ENCODE measurements around the gene CPNE7.

CPNE7 gene

DNA sequence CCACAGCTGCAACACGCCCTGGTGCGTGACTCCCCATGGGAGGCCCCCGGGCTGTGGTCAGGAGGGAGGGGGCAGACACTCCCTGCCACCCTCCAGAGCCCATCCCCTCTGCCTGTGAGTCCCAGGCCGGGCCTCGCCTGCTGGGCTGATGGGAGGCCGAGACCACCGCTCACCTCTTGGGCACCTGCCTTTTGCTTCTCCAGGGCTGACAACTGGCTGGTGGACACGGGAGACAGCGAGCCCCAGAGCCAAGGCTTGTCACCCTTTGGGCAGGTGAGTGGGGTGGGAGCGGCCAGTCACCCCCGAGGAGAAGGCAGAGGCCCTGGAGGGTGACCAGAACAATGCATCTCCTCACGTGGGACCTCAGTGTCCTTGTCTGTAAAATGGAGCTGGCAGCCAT, 61.1 kb downstream of the CPNE7 start:
- no peak for TF ChIP-seq EZH2 (IDR thresholded peaks at IDR 0.05)
- no peak for TF ChIP-seq POLR2AphosphoS5 (IDR thresholded peaks at IDR 0.05; ENCODE audit: borderline replicate concordance, low read depth, low read length)
- TF ChIP-seq FOXP2 (optimal IDR thresholded peaks at IDR 0.05; ENCODE audit: control extremely low read depth, extremely low read length, insufficient read depth): no peak
- no peaks in the 10 kb centered on the region for H3K36me3 ChIP-seq (ENCODE audit: insufficient read depth, low read length)
- no peak overlapping the region for H3K4me3 ChIP-seq
- H3K27ac ChIP-seq: no peak overlapping the region
- no peak for DNase-seq (ENCODE audit: low read depth, low spot score)
- no peaks in the 10 kb centered on the region for H3K9me3 ChIP-seq (ENCODE audit: low read depth, low read length)
- no peak overlapping the region for H3K9ac ChIP-seq (ENCODE audit: insufficient read length)

DNA sequence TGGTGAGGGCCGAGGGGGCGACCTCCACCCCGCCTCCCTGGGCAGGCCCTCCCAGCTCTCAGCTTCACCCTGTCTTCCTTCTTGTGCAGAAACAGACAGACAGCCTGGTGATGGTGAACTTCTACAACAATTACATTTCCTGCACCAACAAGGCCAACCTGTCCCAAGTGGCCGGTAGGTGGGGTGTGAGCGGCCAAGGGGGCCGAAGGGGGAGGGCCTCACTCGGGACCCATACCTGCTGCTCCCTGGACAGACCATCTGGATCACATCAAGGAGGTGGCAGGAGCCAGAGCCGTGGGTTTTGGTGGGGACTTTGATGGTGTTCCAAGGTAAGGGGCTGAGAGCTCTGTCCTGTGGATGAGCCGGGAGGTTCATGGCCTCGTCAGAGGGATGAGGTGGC, 61.8 kb downstream of the CPNE7 start:
- DNase-seq (ENCODE audit: low read depth, low spot score): no peak
- Histone ChIP-seq H3K4me3 (no peak overlapping the region), H3K9ac (ENCODE audit: insufficient read length) (no peak overlapping the region), H3K36me3 (ENCODE audit: insufficient read depth, low read length) (no peaks in the 10 kb centered on the region), H3K27ac (no peak overlapping the region), H3K9me3 (ENCODE audit: low read depth, low read length) (no peaks in the 10 kb centered on the region)
- no peak for TF ChIP-seq POLR2AphosphoS5 (IDR thresholded peaks at IDR 0.05; ENCODE audit: borderline replicate concordance, low read depth, low read length)
- no peak for TF ChIP-seq EZH2 (IDR thresholded peaks at IDR 0.05)
- no peak for TF ChIP-seq FOXP2 (optimal IDR thresholded peaks at IDR 0.05; ENCODE audit: control extremely low read depth, extremely low read length, insufficient read depth)

DNA sequence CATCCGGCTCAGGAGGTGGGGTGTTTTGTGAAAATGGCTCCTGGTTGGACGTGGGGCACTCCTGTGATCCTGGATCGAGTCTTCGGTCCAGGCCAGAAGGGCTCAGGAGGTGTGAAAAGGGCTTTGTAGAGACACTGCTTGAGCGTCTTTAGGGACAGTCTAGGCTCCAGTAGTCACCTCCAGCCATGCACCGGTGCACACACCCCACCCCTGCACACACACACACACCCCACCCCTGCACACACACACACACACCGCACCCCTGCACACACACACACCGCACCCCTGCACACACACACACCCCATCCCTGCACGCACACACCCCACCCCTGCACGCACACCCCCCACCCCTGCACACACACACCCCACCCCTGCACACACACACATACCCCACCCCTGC, 62.9 kb downstream of the CPNE7 start:
- Histone ChIP-seq H3K4me3 (no peak overlapping the region), H3K27ac (no peak overlapping the region), H3K9ac (ENCODE audit: insufficient read length) (no peak overlapping the region), H3K9me3 (ENCODE audit: low read depth, low read length) (no peaks in the 10 kb centered on the region), H3K36me3 (ENCODE audit: insufficient read depth, low read length) (no peaks in the 10 kb centered on the region)
- DNase-seq (ENCODE audit: low read depth, low spot score): no peak
- TF ChIP-seq FOXP2 (optimal IDR thresholded peaks at IDR 0.05; ENCODE audit: control extremely low read depth, extremely low read length, insufficient read depth): no peak
- TF ChIP-seq POLR2AphosphoS5 (IDR thresholded peaks at IDR 0.05; ENCODE audit: borderline replicate concordance, low read depth, low read length): no peak
- no peak for TF ChIP-seq EZH2 (IDR thresholded peaks at IDR 0.05)

DNA sequence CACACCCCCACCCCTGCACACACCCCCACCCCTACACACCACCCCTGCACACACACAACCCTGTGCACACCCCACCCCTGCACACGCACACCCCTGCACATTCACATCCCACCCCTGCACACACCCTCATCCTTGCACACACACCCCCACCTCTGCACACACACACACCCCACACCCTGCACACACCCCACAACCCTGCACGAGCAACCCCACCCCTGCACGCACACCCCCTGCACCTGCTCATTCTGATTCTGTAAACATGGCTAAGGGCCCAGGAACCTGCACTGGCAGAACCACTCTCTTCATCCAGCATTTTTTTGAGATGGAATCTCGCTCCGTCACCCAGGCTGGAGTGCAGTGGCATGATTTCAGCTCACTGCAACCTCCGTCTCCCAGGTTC, 63.8 kb downstream of the CPNE7 start:
- Histone ChIP-seq H3K27ac (no peak overlapping the region), H3K9me3 (ENCODE audit: low read depth, low read length) (no peaks in the 10 kb centered on the region), H3K36me3 (ENCODE audit: insufficient read depth, low read length) (no peaks in the 10 kb centered on the region), H3K4me3 (no peak overlapping the region), H3K9ac (ENCODE audit: insufficient read length) (no peak overlapping the region)
- TF ChIP-seq FOXP2 (optimal IDR thresholded peaks at IDR 0.05; ENCODE audit: control extremely low read depth, extremely low read length, insufficient read depth) (no peak), EZH2 (IDR thresholded peaks at IDR 0.05) (no peak), POLR2AphosphoS5 (IDR thresholded peaks at IDR 0.05; ENCODE audit: borderline replicate concordance, low read depth, low read length) (no peak)
- DNase-seq (ENCODE audit: low read depth, low spot score): no peak

DNA sequence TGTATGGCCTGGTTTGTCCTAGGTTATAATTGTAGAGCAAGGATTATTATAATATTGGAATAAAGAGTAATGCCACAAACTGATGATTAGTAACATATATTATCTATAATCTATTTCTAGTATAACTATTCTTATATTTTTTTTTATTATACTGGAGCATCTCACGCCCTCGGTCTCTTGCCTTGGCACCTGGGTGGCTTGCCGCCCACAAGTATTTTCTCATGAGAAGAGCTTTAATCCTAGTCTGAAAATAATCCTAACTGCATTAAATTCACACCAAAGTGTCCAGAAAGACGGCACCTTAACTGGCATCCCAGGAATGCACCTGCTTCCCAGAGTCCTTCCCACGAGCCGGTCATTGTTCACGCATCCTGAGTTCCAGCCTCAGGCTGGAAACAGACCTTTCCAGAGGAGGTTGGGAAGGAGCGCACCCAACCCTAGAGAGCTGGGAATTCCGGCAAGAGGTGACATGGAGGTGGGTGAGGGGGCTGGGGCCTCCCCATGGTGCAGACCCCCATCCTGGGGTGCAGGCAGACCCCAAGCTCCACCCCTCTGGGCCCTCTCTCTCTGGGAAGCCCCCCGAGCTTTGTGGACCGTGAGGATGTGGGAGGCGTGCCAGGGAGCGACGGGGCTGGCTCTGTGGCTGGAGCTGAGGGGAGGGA, 66.0 kb downstream of the CPNE7 start:
- H3K4me3 ChIP-seq: no peak overlapping the region
- DNase-seq (ENCODE audit: low read depth, low spot score): no peak
- H3K9ac ChIP-seq (ENCODE audit: insufficient read length): no peak overlapping the region
- H3K36me3 ChIP-seq (ENCODE audit: insufficient read depth, low read length): no peaks in the 10 kb centered on the region; the same call in 1 of the 2 replicates
- no peaks in the 10 kb centered on the region for H3K9me3 ChIP-seq (ENCODE audit: low read depth, low read length)
- TF ChIP-seq POLR2AphosphoS5 (IDR thresholded peaks at IDR 0.05; ENCODE audit: borderline replicate concordance, low read depth, low read length) (no peak), EZH2 (IDR thresholded peaks at IDR 0.05) (no peak), FOXP2 (optimal IDR thresholded peaks at IDR 0.05; ENCODE audit: control extremely low read depth, extremely low read length, insufficient read depth) (no peak)
- H3K27ac ChIP-seq: no peak overlapping the region

DNA sequence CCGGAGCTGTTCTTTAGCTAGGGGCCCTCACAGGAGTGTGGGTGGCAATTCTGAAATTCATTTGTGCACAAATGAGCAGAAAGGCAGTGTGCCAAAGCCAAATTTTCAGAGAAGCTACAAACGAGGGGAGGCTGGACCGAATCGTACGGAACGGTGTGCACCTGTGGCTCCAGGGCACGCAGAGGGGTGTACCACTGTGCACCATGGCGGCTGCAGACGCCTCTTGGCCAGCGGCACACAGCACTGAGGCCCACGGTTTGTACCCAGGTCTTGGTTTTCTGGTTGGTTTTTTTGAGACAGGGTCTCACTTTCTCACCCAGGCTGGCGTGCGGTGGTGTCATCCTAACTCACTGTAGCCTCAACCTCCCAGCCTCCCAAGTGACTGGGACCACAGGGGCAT, 67.0 kb downstream of the CPNE7 start:
- H3K36me3 ChIP-seq (ENCODE audit: insufficient read depth, low read length): no peaks in the 10 kb centered on the region; the same call in 1 of the 2 replicates
- H3K27ac ChIP-seq: no peak overlapping the region
- DNase-seq (ENCODE audit: low read depth, low spot score): no peak
- no peak overlapping the region for H3K4me3 ChIP-seq
- TF ChIP-seq EZH2 (IDR thresholded peaks at IDR 0.05) (no peak), FOXP2 (optimal IDR thresholded peaks at IDR 0.05; ENCODE audit: control extremely low read depth, extremely low read length, insufficient read depth) (no peak), POLR2AphosphoS5 (IDR thresholded peaks at IDR 0.05; ENCODE audit: borderline replicate concordance, low read depth, low read length) (no peak)
- H3K9me3 ChIP-seq (ENCODE audit: low read depth, low read length): no peaks in the 10 kb centered on the region
- H3K9ac ChIP-seq (ENCODE audit: insufficient read length): no peak overlapping the region

DNA sequence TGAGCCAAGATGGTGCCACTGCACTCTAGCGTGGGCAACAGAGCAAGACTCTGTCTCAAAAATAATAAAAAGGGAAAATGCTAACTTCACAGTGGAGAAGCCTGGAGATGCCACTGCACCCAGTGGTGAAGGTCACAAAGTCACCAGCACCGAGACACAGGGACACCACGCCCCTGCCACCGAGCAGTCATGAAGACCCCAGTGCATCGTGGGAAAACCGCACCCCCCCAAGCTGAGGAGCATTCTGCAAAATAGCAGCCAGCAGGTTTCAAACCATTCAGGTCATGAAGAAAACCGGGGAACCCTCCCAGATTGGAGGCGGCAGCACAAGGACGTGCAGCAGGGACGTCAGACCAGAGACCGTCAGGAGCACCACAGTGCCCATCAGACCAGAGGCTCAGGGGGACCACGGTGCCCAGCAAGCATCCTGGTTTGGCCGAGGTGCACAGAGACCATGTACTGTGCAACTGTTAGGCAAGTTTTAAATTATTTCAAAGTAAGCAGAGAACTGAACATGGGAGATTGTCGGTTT, 68.3 kb downstream of the CPNE7 start:
- DNase-seq (ENCODE audit: low read depth, low spot score): no peak
- no peaks in the 10 kb centered on the region for H3K9me3 ChIP-seq (ENCODE audit: low read depth, low read length)
- H3K36me3 ChIP-seq (ENCODE audit: insufficient read depth, low read length): no peaks in the 10 kb centered on the region; the same call in 1 of the 2 replicates
- no peak overlapping the region for H3K27ac ChIP-seq
- no peak overlapping the region for H3K4me3 ChIP-seq
- H3K9ac ChIP-seq (ENCODE audit: insufficient read length): no peak overlapping the region
- TF ChIP-seq POLR2AphosphoS5 (IDR thresholded peaks at IDR 0.05; ENCODE audit: borderline replicate concordance, low read depth, low read length) (no peak), EZH2 (IDR thresholded peaks at IDR 0.05) (no peak), FOXP2 (optimal IDR thresholded peaks at IDR 0.05; ENCODE audit: control extremely low read depth, extremely low read length, insufficient read depth) (no peak)

DNA sequence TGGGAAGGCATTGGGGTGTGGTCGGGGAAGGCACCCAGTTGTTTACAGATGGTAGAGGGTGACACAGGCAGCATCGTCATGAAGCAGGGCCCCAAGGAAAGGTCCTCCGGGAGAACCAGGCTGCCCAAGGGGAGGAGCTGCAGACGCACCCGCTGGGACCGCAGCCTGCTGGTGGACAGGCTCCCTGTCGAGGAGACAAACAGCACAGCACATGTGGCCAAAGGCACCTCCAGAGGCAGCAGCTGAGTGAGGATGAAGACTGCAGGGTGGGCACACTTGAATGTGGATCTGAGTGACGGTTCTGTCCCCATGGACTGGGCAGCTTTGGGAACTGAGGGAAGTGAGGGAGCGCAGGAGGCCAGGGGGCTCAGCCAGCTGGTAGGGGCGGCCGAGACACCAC, 69.6 kb downstream of the CPNE7 start:
- H3K4me3 ChIP-seq: no peak overlapping the region
- H3K36me3 ChIP-seq (ENCODE audit: insufficient read depth, low read length): no peaks in the 10 kb centered on the region; the same call in 1 of the 2 replicates
- DNase-seq (ENCODE audit: low read depth, low spot score): no peak
- no peak overlapping the region for H3K9ac ChIP-seq (ENCODE audit: insufficient read length)
- H3K9me3 ChIP-seq (ENCODE audit: low read depth, low read length): no peaks in the 10 kb centered on the region
- TF ChIP-seq POLR2AphosphoS5 (IDR thresholded peaks at IDR 0.05; ENCODE audit: borderline replicate concordance, low read depth, low read length): no peak
- TF ChIP-seq EZH2 (IDR thresholded peaks at IDR 0.05): no peak
- no peak for TF ChIP-seq FOXP2 (optimal IDR thresholded peaks at IDR 0.05; ENCODE audit: control extremely low read depth, extremely low read length, insufficient read depth)
- H3K27ac ChIP-seq: no peak overlapping the region
